Sigmoid colon (tissue), 7 donors: ENCODE measurements around the gene SMTNL1. TPM values are rescaled to one million over a fixed set of nuclear protein-coding genes. Genes with fewer than 3 reads are reported as not detected.

ENCODE experiments used
- DNase-seq: peaks from one replicate; pipeline ENCODE4 v3.0.0-alpha.2; 2019
- H3K27ac ChIP-seq, 4 donors: fragments of 200-600 bp; sonication (generic); one replicate each; pipeline ENCODE4 v1.5.1; 2016 to 2019; ENCODE audit warnings: mild to moderate bottlenecking in 1 of 4
- H3K27me3 ChIP-seq, 3 donors: fragments of 200-600 bp; sonication (generic); one replicate each; pipeline ENCODE4 v1.5.1; 2019; ENCODE audit warnings: mild to moderate bottlenecking in 1 of 3
- H3K36me3 ChIP-seq, 4 donors: fragments of 200-600 bp; sonication (generic); one replicate each; pipeline ENCODE4 v1.5.1; 2016 to 2019
- H3K4me1 ChIP-seq, 4 donors: fragments of 200-600 bp; sonication (generic); one replicate each; pipeline ENCODE4 v1.5.1; 2017 to 2019
- H3K4me3 ChIP-seq, 4 donors: fragments of 200-600 bp; sonication (generic); one replicate each; pipeline ENCODE4 v1.5.1; 2017 to 2019; ENCODE audit warnings: mild to moderate bottlenecking in 2 of 4, moderate library complexity in 1 of 4
- H3K9me3 ChIP-seq, 4 donors: fragments of 200-600 bp in 3 of 4; sonication (generic) in 3 of 4; one replicate each; pipeline versions ENCODE4 v1.5.1 to v1.6.1; 2013 to 2019
- CTCF ChIP-seq, 4 experiments: fragments of 450-650 bp in 3 of 4; fragments of 200-600 bp in 1 of 4; IDR thresholded peaks; one replicate each; pipeline ENCODE4 v1.5.1; 2016 to 2019; ENCODE audit warnings: antibody characterized with exemption in 4 of 4, mild to moderate bottlenecking in 3 of 4, moderate library complexity in 2 of 4
- EP300 ChIP-seq, 4 donors: sonication (generic); formaldehyde crosslinking; IDR thresholded peaks; one replicate each; pipeline ENCODE4 v1.6.1; 2017; ENCODE audit warnings: antibody characterized with exemption in 4 of 4
- POLR2A ChIP-seq, 2 donors: fragments of 450-650 bp; IDR thresholded peaks; one replicate each; pipeline ENCODE4 v1.6.1; 2016; ENCODE audit warnings: antibody characterized with exemption in 2 of 2, mild to moderate bottlenecking in 2 of 2, moderate library complexity in 2 of 2
- POLR2AphosphoS5 ChIP-seq, 4 donors: sonication (generic); formaldehyde crosslinking; IDR thresholded peaks; one replicate each; pipeline ENCODE4 v1.6.1; 2017; ENCODE audit warnings: antibody characterized with exemption in 4 of 4
- WGBS, 2 donors: extraction: QIAGEN DNeasy Blood & Tissue Kit; methylation state at CpG; one replicate each; pipeline ENCODE4 v1.1.7; 2013; 5-methylcytosine and 5-hydroxymethylcytosine counted together
- intact Hi-C: fragments of 100-400 bp; cut with DNase I; formaldehyde crosslinking; loops from one replicate; pipeline ENCODE4 v1.15.1; 2023
- polyA plus RNA-seq, 3 donors: library from polyadenylated mRNA; stranded (reverse); fragments of 200-250 nt; gene quantifications; one replicate each; pipeline ENCODE4 v1.2.3, GENCODE V29; 2013
- total RNA-seq, 4 donors: library from RNA; depleted of rRNA; stranded (reverse); fragments of >200 nt; gene quantifications; one replicate each; pipeline ENCODE4 v1.1.0, GENCODE V29; 2016
- donor health status: healthy with polysubstance abuse.
- donor health status: Bipolar disorder and iron deficiency.
- donor health status: healthy.

The SMTNL1 gene
- total and polyA plus RNA-seq, 7 donors, result not detected

GRCh38 chr11:57552479-57552878 is 15.1 kb downstream of the SMTNL1 start:
- H3K27ac ChIP-seq, result no peak overlapping the region
- H3K4me1 ChIP-seq, result no peaks in the 10 kb centered on the region
- 88 to 90% methylated on average over 5 of the region's 5 CpGs for WGBS, 2 donors
- peaks cover 21 to 90% (median 47%) of the 10 kb centered on the region in 4 donors for H3K36me3 ChIP-seq
- intact Hi-C loops, result no loop called here
- no peak overlapping the region for H3K4me3 ChIP-seq
- no peak for DNase-seq
- no peaks in the 10 kb centered on the region for H3K9me3 ChIP-seq
- H3K27me3 ChIP-seq, result no peaks in the 10 kb centered on the region
- TF ChIP-seq CTCF (IDR thresholded peaks at IDR 0.05) (no peak), POLR2AphosphoS5 (IDR thresholded peaks at IDR 0.05) (no peak), EP300 (IDR thresholded peaks at IDR 0.05) (no peak)

GRCh38 chr11:57555393-57555792 is 18.0 kb downstream of the SMTNL1 start:
- 87 to 94% methylated on average over 2 of the region's 2 CpGs for WGBS, 2 donors
- H3K4me1 ChIP-seq, result no peaks in the 10 kb centered on the region
- no peak overlapping the region for H3K4me3 ChIP-seq
- no peak for DNase-seq
- H3K9me3 ChIP-seq, result no peaks in the 10 kb centered on the region
- TF ChIP-seq POLR2AphosphoS5 (IDR thresholded peaks at IDR 0.05), result no peak
- no peak for TF ChIP-seq EP300 (IDR thresholded peaks at IDR 0.05)
- H3K27me3 ChIP-seq, result no peaks in the 10 kb centered on the region
- intact Hi-C loops, result no loop called here
- no peak overlapping the region for H3K27ac ChIP-seq
- H3K36me3 ChIP-seq, result peaks cover 21 to 98% (median 51%) of the 10 kb centered on the region in 4 donors

GRCh38 chr11:57556041-57556440 is 18.6 kb downstream of the SMTNL1 start:
- intact Hi-C loops, result no loop called here
- no peak for DNase-seq
- no peak overlapping the region for H3K27ac ChIP-seq
- peaks cover 21 to 92% (median 45%) of the 10 kb centered on the region in 4 donors for H3K36me3 ChIP-seq
- no peak overlapping the region for H3K4me3 ChIP-seq
- no peaks in the 10 kb centered on the region for H3K27me3 ChIP-seq
- WGBS, 2 donors, result 86 to 91% methylated on average over 8 of the region's 8 CpGs
- no peaks in the 10 kb centered on the region for H3K4me1 ChIP-seq
- no peak for TF ChIP-seq POLR2AphosphoS5 (IDR thresholded peaks at IDR 0.05)
- TF ChIP-seq CTCF (IDR thresholded peaks at IDR 0.05), result no peak
- no peak for TF ChIP-seq POLR2A (IDR thresholded peaks at IDR 0.05)
- TF ChIP-seq EP300 (IDR thresholded peaks at IDR 0.05), result no peak
- no peaks in the 10 kb centered on the region for H3K9me3 ChIP-seq

GRCh38 chr11:57560146-57560545 is 22.8 kb downstream of the SMTNL1 start:
- Histone ChIP-seq H3K4me1 (no peaks in the 10 kb centered on the region), H3K36me3 (peaks cover 0 to 51% (median 16%) of the 10 kb centered on the region in 4 donors), H3K9me3 (no peaks in the 10 kb centered on the region), H3K4me3 (no peak overlapping the region), H3K27me3 (no peaks in the 10 kb centered on the region), H3K27ac (no peak overlapping the region)
- 75 to 93% methylated on average over 4 of the region's 4 CpGs for WGBS, 2 donors
- TF ChIP-seq CTCF (IDR thresholded peaks at IDR 0.05) (no peak), EP300 (IDR thresholded peaks at IDR 0.05) (no peak), POLR2AphosphoS5 (IDR thresholded peaks at IDR 0.05) (no peak), POLR2A (IDR thresholded peaks at IDR 0.05) (no peak)
- DNase-seq, result no peak
- intact Hi-C loops, result loop anchor here (10.0 kb wide), 1 partner anchor 245 kb away; no protein-coding TSS in a partner anchor

GRCh38 chr11:57562596-57562995 is 25.2 kb downstream of the SMTNL1 start:
- DNase-seq, result no peak
- H3K27me3 ChIP-seq, result no peaks in the 10 kb centered on the region
- 83 to 87% methylated on average over 4 of the region's 4 CpGs for WGBS, 2 donors
- peaks cover 0 to 15% (median 12%) of the 10 kb centered on the region in 4 donors for H3K4me1 ChIP-seq
- H3K27ac ChIP-seq, result no peak overlapping the region
- no peak overlapping the region for H3K4me3 ChIP-seq
- no peaks in the 10 kb centered on the region for H3K9me3 ChIP-seq
- peaks cover 0 to 28% (median 12%) of the 10 kb centered on the region in 4 donors for H3K36me3 ChIP-seq
- TF ChIP-seq CTCF (IDR thresholded peaks at IDR 0.05) (no peak), EP300 (IDR thresholded peaks at IDR 0.05) (no peak), POLR2A (IDR thresholded peaks at IDR 0.05) (no peak), POLR2AphosphoS5 (IDR thresholded peaks at IDR 0.05) (no peak)
- intact Hi-C loops, result loop anchor here (10.0 kb wide), 1 partner anchor 242 kb away; no protein-coding TSS in a partner anchor
